Spinal cord (tissue), 10 donors: ENCODE data around the gene ASMTL. TPM values are rescaled to one million over a fixed set of nuclear protein-coding genes. Genes with fewer than 3 reads are reported as not detected.
"Not testable (repeated sequence)": the region's sequence is repeated elsewhere in the genome, so short reads cannot be mapped to it uniquely, and the experiment has no call there.

Source experiments
- DNase-seq, 6 donors: peaks; one replicate each; pipeline versions ENCODE4 v3.0.0 to v3.0.0-alpha.2; 2013 to 2015; ENCODE audit warnings: low spot score in 6 of 6, low read depth in 4 of 6
- H3K27ac ChIP-seq: one replicate; pipeline ENCODE4 v1.5.1; 2013; ENCODE audit warnings: low read depth, low read length, control low read depth
- H3K27me3 ChIP-seq: one replicate; pipeline ENCODE4 v1.6.1; 2013; ENCODE audit warnings: low read length; ENCODE audit not compliant: control insufficient read depth, insufficient read depth
- H3K36me3 ChIP-seq: one replicate; pipeline ENCODE4 v1.6.1; 2013; ENCODE audit warnings: low read length; ENCODE audit not compliant: control insufficient read depth, insufficient read depth
- H3K4me1 ChIP-seq: one replicate; pipeline ENCODE4 v1.6.1; 2013; ENCODE audit warnings: low read length; ENCODE audit not compliant: control insufficient read depth, insufficient read depth
- H3K4me3 ChIP-seq: one replicate; pipeline ENCODE4 v1.5.1; 2013; ENCODE audit warnings: low read depth, low read length, control low read depth
- H3K9me3 ChIP-seq: one replicate; pipeline ENCODE4 v1.6.1; 2013; ENCODE audit warnings: low read length; ENCODE audit not compliant: control insufficient read depth, insufficient read depth
- WGBS: methylation state at CpG from one replicate; pipeline ENCODE4 v1.1.5; 2013; ENCODE audit warnings: missing lambda C conversion rate; ENCODE audit not compliant: insufficient coverage; 5-methylcytosine and 5-hydroxymethylcytosine counted together
- polyA plus RNA-seq, 2 donors: library from polyadenylated mRNA; unstranded; fragments of 120-200 nt; gene quantifications; one replicate each; pipeline ENCODE4 v1.2.1, GENCODE V29; 2013; ENCODE audit not compliant: insufficient read length in 2 of 2
- total RNA-seq, 2 donors: library from RNA; depleted of rRNA in 1 of 2; stranded (reverse); fragments of 120-200 nt in 1 of 2; fragments of >200 nt in 1 of 2; gene quantifications; one replicate each; pipeline versions ENCODE4 v1.2.3 to v1.2.4, GENCODE V29; 2013 to 2014
- donor health status: healthy.

ASMTL gene
- total and polyA plus RNA-seq, 4 donors: 15.6 to 62.6 (median 33.2) TPM

- not testable (repeated sequence) for H3K36me3 ChIP-seq, H3K9me3 ChIP-seq, H3K4me1 ChIP-seq, DNase-seq, H3K27ac ChIP-seq, H3K27me3 ChIP-seq, H3K4me3 ChIP-seq
- 61% methylated on average over 2 of the region's 2 CpGs for WGBS
Observed at GRCh38 chrX:1474593-1474992, 21.9 kb upstream of the ASMTL start.

GRCh38 chrX:1472975-1473374 is 20.3 kb upstream of the ASMTL start:
- no peaks in the 10 kb centered on the region for H3K4me1 ChIP-seq
- no peak overlapping the region for H3K4me3 ChIP-seq
- H3K36me3 ChIP-seq: no peaks in the 10 kb centered on the region
- H3K9me3 ChIP-seq: no peaks in the 10 kb centered on the region
- no peak overlapping the region for H3K27ac ChIP-seq
- WGBS: 96% methylated on average over 2 of the region's 2 CpGs
- H3K27me3 ChIP-seq: no peaks in the 10 kb centered on the region
- no peak for DNase-seq

DNA sequence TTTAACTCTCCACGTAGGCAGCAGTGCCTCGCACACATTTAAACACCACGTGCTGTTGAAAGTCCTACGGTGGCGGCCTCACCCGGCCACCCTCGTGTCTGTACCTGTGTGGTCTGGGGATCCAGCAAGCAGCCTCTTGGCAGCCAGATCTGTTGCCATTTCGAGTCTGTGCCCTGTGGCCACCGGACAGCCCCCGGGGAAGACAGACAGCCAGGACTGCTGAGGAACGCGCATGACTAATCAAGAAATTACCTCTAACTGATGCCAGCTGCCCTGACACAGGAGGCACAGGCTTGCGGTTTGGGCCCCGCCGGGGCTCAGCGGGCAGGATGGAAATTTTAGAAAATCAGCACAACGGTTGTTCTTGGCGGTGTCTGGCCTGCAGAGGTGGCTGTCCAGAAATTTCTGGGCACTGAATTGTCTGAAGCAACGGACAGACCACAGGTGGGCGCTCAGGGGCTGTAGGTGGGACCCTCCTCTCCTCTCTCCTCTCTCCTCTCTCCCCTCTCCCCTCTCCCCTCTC is 15.6 kb upstream of the ASMTL start:
- Histone ChIP-seq H3K9me3 (no peaks in the 10 kb centered on the region), H3K4me3 (no peak overlapping the region), H3K36me3 (no peaks in the 10 kb centered on the region), H3K27me3 (peaks cover 23% of the 10 kb centered on the region), H3K27ac (no peak overlapping the region), H3K4me1 (peaks cover 13% of the 10 kb centered on the region)
- DNase-seq: no peak
- 76% methylated on average over 18 of the region's 20 CpGs for WGBS

GRCh38 chrX:1466971-1467561 is 14.4 kb upstream of the ASMTL start:
- WGBS: 51% methylated on average over 17 of the region's 20 CpGs
- DNase-seq: no peak
- H3K27me3 ChIP-seq: peaks cover 23% of the 10 kb centered on the region
- peaks cover 13% of the 10 kb centered on the region for H3K4me1 ChIP-seq
- H3K4me3 ChIP-seq: no peak overlapping the region
- no peak overlapping the region for H3K27ac ChIP-seq
- H3K9me3 ChIP-seq: no peaks in the 10 kb centered on the region
- H3K36me3 ChIP-seq: no peaks in the 10 kb centered on the region

DNA sequence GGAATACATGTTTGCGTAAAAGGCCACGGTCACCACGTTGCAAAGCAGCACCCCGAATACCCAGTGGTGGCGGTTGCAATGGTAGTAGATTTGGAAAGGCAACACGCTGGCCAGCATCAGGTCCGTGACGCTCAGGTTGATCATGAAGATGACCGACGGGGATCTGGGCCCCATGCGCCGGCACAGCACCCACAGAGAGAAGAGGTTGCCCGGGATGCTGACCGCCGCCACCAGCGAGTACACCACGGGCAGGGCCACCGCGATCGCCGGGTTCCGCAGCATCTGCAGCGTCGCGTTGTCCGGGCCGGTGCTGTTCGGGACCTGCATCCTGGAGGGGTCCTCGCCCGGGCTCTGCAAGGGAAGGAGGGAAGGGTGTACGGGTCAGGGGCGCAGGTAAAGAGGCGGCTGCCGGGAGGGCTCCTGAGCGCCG is 13.5 kb upstream of the ASMTL start:
- H3K4me3 ChIP-seq: no peak overlapping the region
- no peaks in the 10 kb centered on the region for H3K36me3 ChIP-seq
- H3K27ac ChIP-seq: no peak overlapping the region
- H3K4me1 ChIP-seq: peaks cover 13% of the 10 kb centered on the region
- whole genome bisulfite sequencing: 28% methylated on average over 30 of the region's 36 CpGs
- DNase-seq: no peak
- peaks cover 23% of the 10 kb centered on the region for H3K27me3 ChIP-seq
- H3K9me3 ChIP-seq: no peaks in the 10 kb centered on the region

- no peak overlapping the region for H3K4me3 ChIP-seq
- peaks cover 23% of the 10 kb centered on the region for H3K27me3 ChIP-seq
- WGBS: 29% methylated on average over 75 of the region's 75 CpGs
- H3K36me3 ChIP-seq: no peaks in the 10 kb centered on the region
- peak in 1 of 6 donors; percentile 32 for DNase-seq
- no peaks in the 10 kb centered on the region for H3K9me3 ChIP-seq
- H3K27ac ChIP-seq: no peak overlapping the region
- H3K4me1 ChIP-seq: peaks cover 13% of the 10 kb centered on the region
Observed at GRCh38 chrX:1465286-1466231, 12.8 kb upstream of the ASMTL start.

GRCh38 chrX:1464971-1465285 is 12.2 kb upstream of the ASMTL start:
- 78% methylated on average over 6 of the region's 12 CpGs for whole genome bisulfite sequencing
- Histone ChIP-seq H3K4me1 (peaks cover 13% of the 10 kb centered on the region), H3K4me3 (no peak overlapping the region), H3K9me3 (no peaks in the 10 kb centered on the region), H3K36me3 (no peaks in the 10 kb centered on the region), H3K27ac (no peak overlapping the region), H3K27me3 (peaks cover 23% of the 10 kb centered on the region)
- no peak for DNase-seq

DNA sequence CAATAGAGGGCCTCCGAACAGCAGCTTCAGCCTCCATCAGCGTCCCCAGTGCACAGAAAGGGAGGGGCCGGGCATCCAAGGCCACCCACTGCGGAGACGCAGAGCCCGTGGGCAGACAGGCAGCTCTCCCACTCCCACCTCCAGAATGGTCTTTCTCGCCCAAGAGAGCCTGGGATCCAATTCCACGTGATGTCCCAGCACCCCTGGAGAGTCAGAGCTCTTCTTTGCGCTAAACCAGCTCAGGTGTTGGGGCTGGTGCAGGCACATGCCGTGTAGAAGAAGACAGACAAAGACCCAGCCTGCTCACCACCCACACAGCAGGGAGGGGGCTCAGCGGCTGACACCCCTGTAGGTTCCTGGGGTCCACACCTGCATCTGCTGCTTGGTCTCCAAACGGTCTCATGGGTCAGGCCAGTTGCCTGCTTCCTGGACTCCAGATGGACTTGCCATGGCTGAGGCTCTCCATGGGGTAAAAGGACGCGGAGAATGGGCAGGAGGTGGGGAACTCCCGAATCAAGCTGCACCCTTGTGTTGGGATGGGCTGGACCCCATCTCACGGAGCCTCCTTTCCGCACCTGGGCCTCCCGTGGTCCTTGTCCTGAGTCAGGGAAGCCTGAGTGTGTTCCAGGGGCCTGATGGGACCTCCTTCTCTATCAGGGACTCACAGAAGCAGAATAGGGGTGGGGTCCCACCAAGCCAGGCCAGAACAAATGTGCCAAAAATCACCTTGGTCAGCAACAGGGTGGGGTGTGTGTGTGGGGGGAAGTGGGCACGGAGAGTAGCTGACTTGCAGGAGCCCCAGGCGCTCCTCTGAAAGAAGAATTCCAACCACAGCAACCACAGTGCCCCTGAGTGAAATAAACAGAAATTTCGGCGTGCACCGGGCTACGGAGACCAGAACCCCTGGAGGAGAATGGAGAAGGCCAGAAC is 11.6 kb upstream of the ASMTL start:
- WGBS: 72% methylated on average over 22 of the region's 24 CpGs
- no peaks in the 10 kb centered on the region for H3K36me3 ChIP-seq
- H3K27me3 ChIP-seq: peaks cover 23% of the 10 kb centered on the region
- H3K27ac ChIP-seq: no peak overlapping the region
- peaks cover 13% of the 10 kb centered on the region for H3K4me1 ChIP-seq
- no peak overlapping the region for H3K4me3 ChIP-seq
- DNase-seq: no peak
- H3K9me3 ChIP-seq: no peaks in the 10 kb centered on the region

DNA sequence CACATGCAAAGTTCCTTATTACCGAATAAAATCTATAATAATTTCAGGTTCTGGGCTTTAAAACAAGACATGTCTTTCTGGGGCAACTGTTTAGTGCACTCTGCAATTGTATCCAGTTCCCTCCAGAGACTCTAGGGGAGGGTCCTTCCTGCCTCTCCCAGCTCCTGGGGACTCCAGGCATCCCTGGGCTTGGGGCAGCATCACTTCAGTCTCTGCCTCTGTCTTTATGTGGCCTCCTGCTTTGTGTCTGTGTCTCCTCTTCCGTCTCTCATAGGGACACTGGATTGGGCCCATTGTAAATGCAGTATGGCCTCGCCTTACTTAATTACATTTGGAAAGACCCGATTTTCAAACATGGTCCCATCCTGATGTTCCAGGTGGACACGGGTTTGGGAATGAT is 10.9 kb upstream of the ASMTL start:
- H3K9me3 ChIP-seq: no peaks in the 10 kb centered on the region
- H3K27ac ChIP-seq: no peak overlapping the region
- H3K36me3 ChIP-seq: no peaks in the 10 kb centered on the region
- no peak overlapping the region for H3K4me3 ChIP-seq
- peaks cover 23% of the 10 kb centered on the region for H3K27me3 ChIP-seq
- DNase-seq: no peak
- 93% methylated on average over 4 of the region's 5 CpGs for WGBS
- peaks cover 13% of the 10 kb centered on the region for H3K4me1 ChIP-seq
